ENCODE results near the gene ASCC1.

GRCh38 chr10:72050873-72051272, 165.2 kb downstream of the ASCC1 start:
- TF ChIP-seq POLR2A (IDR thresholded peaks at IDR 0.05) (no peak), CTCF (IDR thresholded peaks at IDR 0.05) (no peak), POLR2AphosphoS5 (IDR thresholded peaks at IDR 0.05) (no peak)
